ENCODE results near the gene LAMC3. TPM values are rescaled to one million over a fixed set of nuclear protein-coding genes. Genes with fewer than 3 reads are reported as not detected.

Gene LAMC3
- total RNA-seq, 1 experiment from 2014 or later, result 0.28 TPM

DNA sequence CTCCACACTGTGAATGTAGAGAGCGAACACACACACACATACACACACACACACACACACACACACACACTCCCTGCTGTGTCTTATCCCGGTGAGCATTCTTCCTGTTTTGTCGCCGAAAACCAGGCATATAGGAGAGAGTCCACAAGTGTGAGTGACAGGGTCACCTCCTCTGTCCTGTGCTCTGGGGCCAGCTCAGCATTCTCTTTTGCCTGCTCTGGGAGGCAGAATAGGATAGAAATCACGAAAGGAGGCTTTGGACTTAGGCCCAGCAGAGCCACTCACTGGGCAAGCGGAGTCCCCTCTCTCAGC lies 3.0 kb downstream of the LAMC3 start:
- no TSS peak for BruUV-seq (replicated peaks)
- H3K4me1 ChIP-seq (ENCODE audit: insufficient read depth, low read length, poor library complexity, severe bottlenecking), result peaks cover 4% of the 10 kb centered on the region
- H3K27me3 ChIP-seq (replicated peaks; ENCODE audit: insufficient read depth, low read depth, low read length, poor library complexity), result peaks cover 27% of the 10 kb centered on the region
- DNase-seq (ENCODE audit: low spot score), result no peak
- POLR2A ChIA-PET (ENCODE audit: low non-redundant PET), result no interaction called here
- no peak overlapping the region for H3K4me3 ChIP-seq (ENCODE audit: low read depth, low read length, poor library complexity, severe bottlenecking)
- H3K9me3 ChIP-seq (ENCODE audit: low read depth, low read length, poor library complexity, severe bottlenecking), result no peaks in the 10 kb centered on the region
- H3K36me3 ChIP-seq (ENCODE audit: insufficient read depth, low read length, poor library complexity, severe bottlenecking), result no peaks in the 10 kb centered on the region
- CTCF ChIA-PET, result no interaction called here
- no peak overlapping the region for H3K27ac ChIP-seq (ENCODE audit: low read depth, low read length, poor library complexity, severe bottlenecking)
- TF ChIP-seq EZH2 (IDR thresholded peaks at IDR 0.05; ENCODE audit: borderline replicate concordance, low read depth, low read length, poor library complexity, severe bottlenecking), result no peak
- TF ChIP-seq, protein P1, sequence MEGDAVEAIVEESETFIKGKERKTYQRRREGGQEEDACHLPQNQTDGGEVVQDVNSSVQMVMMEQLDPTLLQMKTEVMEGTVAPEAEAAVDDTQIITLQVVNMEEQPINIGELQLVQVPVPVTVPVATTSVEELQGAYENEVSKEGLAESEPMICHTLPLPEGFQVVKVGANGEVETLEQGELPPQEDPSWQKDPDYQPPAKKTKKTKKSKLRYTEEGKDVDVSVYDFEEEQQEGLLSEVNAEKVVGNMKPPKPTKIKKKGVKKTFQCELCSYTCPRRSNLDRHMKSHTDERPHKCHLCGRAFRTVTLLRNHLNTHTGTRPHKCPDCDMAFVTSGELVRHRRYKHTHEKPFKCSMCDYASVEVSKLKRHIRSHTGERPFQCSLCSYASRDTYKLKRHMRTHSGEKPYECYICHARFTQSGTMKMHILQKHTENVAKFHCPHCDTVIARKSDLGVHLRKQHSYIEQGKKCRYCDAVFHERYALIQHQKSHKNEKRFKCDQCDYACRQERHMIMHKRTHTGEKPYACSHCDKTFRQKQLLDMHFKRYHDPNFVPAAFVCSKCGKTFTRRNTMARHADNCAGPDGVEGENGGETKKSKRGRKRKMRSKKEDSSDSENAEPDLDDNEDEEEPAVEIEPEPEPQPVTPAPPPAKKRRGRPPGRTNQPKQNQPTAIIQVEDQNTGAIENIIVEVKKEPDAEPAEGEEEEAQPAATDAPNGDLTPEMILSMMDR (conservative IDR thresholded peaks at IDR 0.05; ENCODE audit: low read depth, low read length), result no peak
- intact Hi-C loops (cut with micrococcal nuclease; ENCODE audit: unreplicated experiment), result no loop called here

DNA sequence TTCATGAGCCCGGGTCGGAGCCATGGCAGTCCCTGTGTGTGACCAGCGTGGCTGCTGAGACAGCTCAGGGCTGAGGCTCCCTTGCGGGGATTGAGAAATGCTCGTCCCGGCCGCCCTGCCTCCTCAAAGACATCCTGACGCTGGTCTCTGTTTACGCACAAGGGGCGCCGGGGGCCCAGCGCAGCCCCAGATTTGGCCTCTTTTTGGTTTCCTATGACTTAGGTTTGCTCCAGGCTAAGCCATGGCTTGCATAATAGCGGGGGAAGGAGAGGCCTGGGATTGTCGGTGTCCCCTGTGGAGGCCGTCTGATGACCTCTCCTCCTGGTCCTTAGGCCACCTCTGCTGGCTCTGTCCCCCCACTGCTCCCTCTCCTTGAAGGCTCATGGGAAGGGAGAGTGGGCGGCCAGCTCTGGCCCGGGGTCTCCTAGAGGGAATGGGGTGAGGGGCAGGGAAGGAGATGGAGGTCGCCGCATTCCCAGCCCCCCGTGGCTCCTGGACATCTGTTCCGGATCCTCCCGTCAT lies 3.5 kb downstream of the LAMC3 start:
- Histone ChIP-seq H3K27me3 (replicated peaks; ENCODE audit: insufficient read depth, low read depth, low read length, poor library complexity) (peaks cover 22% of the 10 kb centered on the region), H3K4me1 (ENCODE audit: insufficient read depth, low read length, poor library complexity, severe bottlenecking) (peaks cover 4% of the 10 kb centered on the region), H3K36me3 (ENCODE audit: insufficient read depth, low read length, poor library complexity, severe bottlenecking) (no peaks in the 10 kb centered on the region), H3K4me3 (ENCODE audit: low read depth, low read length, poor library complexity, severe bottlenecking) (no peak overlapping the region), H3K9me3 (ENCODE audit: low read depth, low read length, poor library complexity, severe bottlenecking) (no peaks in the 10 kb centered on the region), H3K27ac (ENCODE audit: low read depth, low read length, poor library complexity, severe bottlenecking) (no peak overlapping the region)
- TF ChIP-seq EZH2 (IDR thresholded peaks at IDR 0.05; ENCODE audit: borderline replicate concordance, low read depth, low read length, poor library complexity, severe bottlenecking), result no peak
- TF ChIP-seq, protein P1 (conservative IDR thresholded peaks at IDR 0.05; ENCODE audit: low read depth, low read length), result no peak
- DNase-seq (ENCODE audit: low spot score), result no peak
- ChIA-PET CTCF (no interaction called here), POLR2A (ENCODE audit: low non-redundant PET) (no interaction called here)
- no TSS peak for BruUV-seq (replicated peaks)
- intact Hi-C loops (cut with micrococcal nuclease; ENCODE audit: unreplicated experiment), result no loop called here

DNA sequence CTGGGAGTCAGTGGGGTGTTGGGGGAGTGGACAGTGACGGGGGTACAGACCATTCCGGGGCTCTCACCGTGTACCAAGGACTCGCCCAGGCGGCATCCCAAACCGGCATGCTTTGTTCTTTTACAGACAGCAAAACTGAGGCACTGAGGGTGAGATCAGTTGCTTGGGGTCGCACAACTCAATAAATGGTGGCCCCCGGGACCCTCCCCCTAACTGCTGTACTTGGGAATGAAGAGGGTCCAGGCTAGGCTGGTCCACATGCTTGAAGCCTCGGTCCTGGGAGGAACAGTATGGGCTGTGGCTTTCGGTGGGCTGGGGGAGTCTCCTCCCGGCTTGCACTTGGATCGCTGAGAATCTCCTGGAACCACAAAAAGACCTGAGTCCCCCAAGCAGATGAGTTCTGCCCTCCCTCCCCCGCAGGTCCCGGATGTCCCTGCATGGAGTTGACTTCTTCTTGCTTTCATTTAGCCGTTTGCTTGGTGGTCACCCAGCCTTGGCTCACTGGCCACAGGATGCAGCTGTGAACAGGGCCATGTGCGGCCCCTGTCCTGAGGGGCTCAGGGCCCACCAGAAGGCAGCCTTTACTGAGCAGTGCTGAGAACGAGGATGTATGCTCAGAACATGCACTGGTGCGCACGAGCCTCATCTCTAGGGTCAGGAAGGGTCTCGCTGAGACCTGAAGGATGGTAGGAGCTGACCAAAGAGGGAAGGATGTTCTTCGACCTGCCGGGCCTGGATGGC lies 4.2 kb downstream of the LAMC3 start:
- ChIA-PET POLR2A (ENCODE audit: low non-redundant PET) (no interaction called here), CTCF (no interaction called here)
- intact Hi-C loops (cut with micrococcal nuclease; ENCODE audit: unreplicated experiment), result no loop called here
- no peak for DNase-seq (ENCODE audit: low spot score)
- TF ChIP-seq EZH2 (IDR thresholded peaks at IDR 0.05; ENCODE audit: borderline replicate concordance, low read depth, low read length, poor library complexity, severe bottlenecking), result no peak
- TF ChIP-seq, protein P1 (conservative IDR thresholded peaks at IDR 0.05; ENCODE audit: low read depth, low read length), result no peak
- Histone ChIP-seq H3K9me3 (ENCODE audit: low read depth, low read length, poor library complexity, severe bottlenecking) (no peaks in the 10 kb centered on the region), H3K27ac (ENCODE audit: low read depth, low read length, poor library complexity, severe bottlenecking) (no peak overlapping the region), H3K36me3 (ENCODE audit: insufficient read depth, low read length, poor library complexity, severe bottlenecking) (no peaks in the 10 kb centered on the region), H3K4me3 (ENCODE audit: low read depth, low read length, poor library complexity, severe bottlenecking) (no peak overlapping the region), H3K27me3 (replicated peaks; ENCODE audit: insufficient read depth, low read depth, low read length, poor library complexity) (peaks cover 15% of the 10 kb centered on the region), H3K4me1 (ENCODE audit: insufficient read depth, low read length, poor library complexity, severe bottlenecking) (peaks cover 4% of the 10 kb centered on the region)
- BruUV-seq (replicated peaks), result no TSS peak

All from A673 (cell line).